Stimulated activated memory B cell treated with anti-CD40 and anti-IgM and Interleukin-4, amounts not matched to agents 10 μg/mL and 1 μg/mL and 100 μg/mL, for 72 hours (primary cell): ENCODE results near the gene RFK.

ENCODE experiments used
- ATAC-seq: fragments of 150-1000 bp; cut with Tn5 transposase; 2 replicates; pipeline ENCODE4 v1.10.0; 2021
- H3K27ac Mint-ChIP-seq: one replicate; pipeline ENCODE4 v1.8.0; 2022; ENCODE audit warnings: mild to moderate bottlenecking, mixed read lengths
- H3K27me3 Mint-ChIP-seq: one replicate; pipeline ENCODE4 v1.8.0; 2022; ENCODE audit warnings: mixed read lengths
- H3K36me3 Mint-ChIP-seq: one replicate; pipeline ENCODE4 v1.8.0; 2022; ENCODE audit warnings: mixed read lengths
- H3K4me1 Mint-ChIP-seq: one replicate; pipeline ENCODE4 v1.8.0; 2022; ENCODE audit warnings: mixed read lengths
- H3K4me3 Mint-ChIP-seq: one replicate; pipeline ENCODE4 v1.8.0; 2022; ENCODE audit warnings: mild to moderate bottlenecking, moderate library complexity, mixed read lengths
- H3K9me3 Mint-ChIP-seq: one replicate; pipeline ENCODE4 v1.8.0; 2022; ENCODE audit warnings: mixed read lengths

The RFK gene

DNA sequence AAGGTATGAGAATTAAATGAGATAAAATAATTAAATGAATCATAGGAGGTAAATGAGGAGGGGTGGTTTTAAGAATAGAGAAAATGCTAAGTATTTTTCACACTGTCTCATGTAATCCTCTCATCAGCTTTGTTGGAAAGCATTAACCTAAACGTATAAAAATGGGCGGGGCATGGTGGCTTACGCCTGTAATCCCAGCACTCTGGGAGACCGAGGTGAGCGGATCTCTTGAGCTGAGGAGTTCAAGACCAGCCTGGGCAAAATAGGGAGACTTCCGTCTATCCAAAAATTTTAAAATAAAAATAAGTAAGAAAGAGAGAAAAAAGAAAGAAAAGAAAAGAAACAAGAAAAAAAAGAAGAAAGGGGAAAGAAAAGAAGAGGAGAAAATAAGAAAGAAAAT is 1.9 kb upstream of the RFK start:
- no peak for ATAC-seq
- H3K27me3 Mint-ChIP-seq: no peaks in the 10 kb centered on the region
- no peak overlapping the region for H3K4me3 Mint-ChIP-seq
- H3K27ac Mint-ChIP-seq: no peak overlapping the region
- H3K36me3 Mint-ChIP-seq: peaks cover 11% of the 10 kb centered on the region
- H3K9me3 Mint-ChIP-seq: peaks cover 2% of the 10 kb centered on the region
- peaks cover 21% of the 10 kb centered on the region for H3K4me1 Mint-ChIP-seq

DNA sequence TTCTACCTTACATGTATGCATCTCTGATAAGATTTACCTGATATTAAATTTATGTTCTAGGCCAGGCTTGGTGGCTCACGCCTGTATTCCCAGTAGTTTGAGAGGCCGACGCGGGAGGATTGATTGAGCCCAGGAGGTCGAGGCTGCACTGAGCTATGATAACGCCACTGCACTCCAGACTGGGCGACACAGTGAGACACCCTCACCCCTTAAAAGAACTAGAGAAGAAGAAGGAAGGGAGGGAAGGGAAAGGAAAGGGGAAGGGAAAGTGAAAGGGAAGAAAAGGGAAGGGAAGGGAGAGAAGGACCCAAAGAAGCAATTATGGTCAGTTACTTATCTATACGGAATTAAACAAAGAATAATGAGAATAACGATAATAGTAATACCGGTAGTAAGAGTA is 1.2 kb upstream of the RFK start:
- H3K9me3 Mint-ChIP-seq: peaks cover 2% of the 10 kb centered on the region
- no peak for ATAC-seq
- H3K36me3 Mint-ChIP-seq: peaks cover 11% of the 10 kb centered on the region
- peak overlapping the region; percentile 55 for H3K4me3 Mint-ChIP-seq
- H3K27ac Mint-ChIP-seq: peak overlapping the region; percentile 92
- no peaks in the 10 kb centered on the region for H3K27me3 Mint-ChIP-seq
- H3K4me1 Mint-ChIP-seq: peaks cover 27% of the 10 kb centered on the region

DNA sequence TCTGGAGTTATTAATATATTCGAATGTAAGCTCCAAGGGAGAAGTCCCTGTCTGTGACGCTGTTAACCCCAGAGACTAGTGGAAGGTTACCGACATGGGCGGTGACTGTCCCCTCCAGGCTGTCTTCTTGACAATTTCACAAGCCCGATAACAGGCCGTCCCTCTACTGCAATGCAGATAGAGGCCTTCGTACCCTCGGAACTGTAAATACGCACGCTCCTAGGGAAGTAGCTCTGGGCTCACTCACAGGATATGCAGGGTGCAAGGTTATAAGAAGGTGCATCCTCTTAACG is 680 bp upstream of the RFK start:
- Mint-ChIP-seq H3K9me3 (peaks cover 2% of the 10 kb centered on the region), H3K27me3 (no peaks in the 10 kb centered on the region), H3K4me1 (peaks cover 27% of the 10 kb centered on the region), H3K36me3 (peaks cover 11% of the 10 kb centered on the region), H3K27ac (peak overlapping the region; percentile 92), H3K4me3 (peak overlapping the region; percentile 99)
- peak; percentile 67 for ATAC-seq

DNA sequence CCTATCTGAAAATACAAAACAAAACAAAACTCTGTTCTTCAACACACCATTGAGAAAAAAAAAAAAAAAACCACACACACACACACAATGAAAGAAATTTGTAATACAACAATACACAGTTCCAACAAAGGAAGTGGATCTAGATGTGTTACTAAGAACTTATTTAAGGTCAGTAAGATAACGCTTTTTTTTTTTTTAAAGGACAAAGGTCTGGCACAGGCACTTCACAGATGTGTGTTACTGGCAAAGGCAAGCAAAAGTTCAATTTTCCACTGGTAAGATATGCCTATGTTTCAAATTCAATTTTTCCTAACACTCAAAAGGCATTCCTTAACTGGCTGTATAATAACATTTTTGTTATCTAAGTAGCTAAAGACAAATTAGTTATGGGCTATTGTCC is 3.6 kb downstream of the RFK start:
- H3K36me3 Mint-ChIP-seq: peaks cover 19% of the 10 kb centered on the region
- H3K4me3 Mint-ChIP-seq: no peak overlapping the region
- H3K27ac Mint-ChIP-seq: no peak overlapping the region
- H3K4me1 Mint-ChIP-seq: peaks cover 26% of the 10 kb centered on the region
- peaks cover 2% of the 10 kb centered on the region for H3K9me3 Mint-ChIP-seq
- no peaks in the 10 kb centered on the region for H3K27me3 Mint-ChIP-seq
- no peak for ATAC-seq

DNA sequence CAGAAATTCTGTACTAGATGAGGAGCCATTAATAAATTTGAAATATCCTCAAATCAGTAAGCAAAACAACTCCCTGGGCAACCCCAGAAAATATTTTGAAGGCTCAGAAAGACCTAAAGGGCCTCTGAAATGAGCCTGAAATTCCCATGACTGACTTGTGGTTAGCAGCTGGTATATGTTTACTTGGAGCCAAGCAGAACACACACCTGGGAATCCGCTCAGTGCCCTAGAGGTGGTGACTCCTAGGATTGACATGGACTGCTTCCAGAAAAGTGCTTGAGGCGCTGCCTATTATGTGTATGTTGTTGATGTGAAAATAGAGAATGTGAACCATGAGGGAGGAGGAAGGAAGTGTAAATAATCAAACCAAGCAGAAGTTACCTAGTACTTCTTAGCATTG is 14.7 kb downstream of the RFK start:
- Mint-ChIP-seq H3K27ac (no peak overlapping the region), H3K9me3 (no peaks in the 10 kb centered on the region), H3K27me3 (no peaks in the 10 kb centered on the region), H3K4me1 (no peaks in the 10 kb centered on the region), H3K36me3 (peaks cover 26% of the 10 kb centered on the region), H3K4me3 (no peak overlapping the region)
- no peak for ATAC-seq

DNA sequence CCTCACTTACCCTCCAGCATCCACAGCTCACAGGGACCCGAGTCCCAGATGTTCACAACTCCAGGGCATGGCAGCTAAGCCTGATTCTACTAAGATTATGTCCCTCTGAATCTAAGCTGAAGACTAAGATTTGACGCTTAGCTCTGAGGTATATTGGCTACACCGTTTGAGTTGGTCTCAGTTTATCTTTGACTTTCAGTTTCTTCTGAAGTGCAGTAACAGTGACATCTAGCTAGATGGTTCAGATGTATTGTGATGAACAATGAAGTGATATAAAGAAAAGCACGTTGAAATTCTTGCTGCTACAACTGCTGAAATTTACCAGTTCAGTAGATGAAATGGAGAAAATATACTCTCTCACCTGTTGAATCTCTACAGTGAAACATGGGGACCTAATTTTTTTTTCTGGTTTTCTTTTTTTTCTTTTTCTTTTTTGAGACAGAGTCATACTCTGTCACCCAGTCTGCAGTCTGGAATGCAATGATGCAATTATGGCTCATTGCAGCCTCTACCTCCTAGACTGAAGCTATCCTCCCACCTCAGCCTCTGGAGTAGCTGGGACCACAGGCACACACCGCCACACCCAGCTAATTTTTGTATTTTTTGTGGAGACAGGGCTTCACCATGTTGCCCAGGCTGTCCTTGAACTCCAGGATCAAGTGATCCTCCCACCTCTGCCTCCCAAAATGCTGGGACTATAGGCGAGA is 15.7 kb downstream of the RFK start:
- peaks cover 19% of the 10 kb centered on the region for H3K36me3 Mint-ChIP-seq
- no peaks in the 10 kb centered on the region for H3K4me1 Mint-ChIP-seq
- H3K9me3 Mint-ChIP-seq: no peaks in the 10 kb centered on the region
- H3K27ac Mint-ChIP-seq: no peak overlapping the region
- no peaks in the 10 kb centered on the region for H3K27me3 Mint-ChIP-seq
- H3K4me3 Mint-ChIP-seq: no peak overlapping the region
- no peak for ATAC-seq

DNA sequence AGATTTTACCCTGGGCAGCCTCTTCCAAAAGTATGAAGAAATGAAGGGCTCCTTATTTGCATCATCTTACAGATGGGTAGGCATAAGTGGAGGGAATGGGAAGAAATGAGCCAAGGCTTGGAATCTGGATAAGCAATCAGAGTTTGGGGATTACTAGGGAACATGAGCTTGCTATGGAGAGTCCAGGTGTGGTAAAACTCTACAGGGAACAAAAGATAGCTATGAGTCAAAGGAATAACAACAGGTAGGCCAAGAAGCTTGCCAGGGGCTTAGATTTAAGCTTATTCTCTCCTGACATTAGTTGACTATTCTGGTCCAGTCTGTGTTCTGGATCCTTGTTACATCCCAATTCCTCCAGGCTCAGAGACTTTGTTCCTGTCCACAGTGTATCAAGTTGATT is 16.4 kb downstream of the RFK start:
- Mint-ChIP-seq H3K9me3 (no peaks in the 10 kb centered on the region), H3K27ac (no peak overlapping the region), H3K4me1 (no peaks in the 10 kb centered on the region), H3K27me3 (no peaks in the 10 kb centered on the region), H3K36me3 (peaks cover 12% of the 10 kb centered on the region), H3K4me3 (no peak overlapping the region)
- ATAC-seq: no peak

DNA sequence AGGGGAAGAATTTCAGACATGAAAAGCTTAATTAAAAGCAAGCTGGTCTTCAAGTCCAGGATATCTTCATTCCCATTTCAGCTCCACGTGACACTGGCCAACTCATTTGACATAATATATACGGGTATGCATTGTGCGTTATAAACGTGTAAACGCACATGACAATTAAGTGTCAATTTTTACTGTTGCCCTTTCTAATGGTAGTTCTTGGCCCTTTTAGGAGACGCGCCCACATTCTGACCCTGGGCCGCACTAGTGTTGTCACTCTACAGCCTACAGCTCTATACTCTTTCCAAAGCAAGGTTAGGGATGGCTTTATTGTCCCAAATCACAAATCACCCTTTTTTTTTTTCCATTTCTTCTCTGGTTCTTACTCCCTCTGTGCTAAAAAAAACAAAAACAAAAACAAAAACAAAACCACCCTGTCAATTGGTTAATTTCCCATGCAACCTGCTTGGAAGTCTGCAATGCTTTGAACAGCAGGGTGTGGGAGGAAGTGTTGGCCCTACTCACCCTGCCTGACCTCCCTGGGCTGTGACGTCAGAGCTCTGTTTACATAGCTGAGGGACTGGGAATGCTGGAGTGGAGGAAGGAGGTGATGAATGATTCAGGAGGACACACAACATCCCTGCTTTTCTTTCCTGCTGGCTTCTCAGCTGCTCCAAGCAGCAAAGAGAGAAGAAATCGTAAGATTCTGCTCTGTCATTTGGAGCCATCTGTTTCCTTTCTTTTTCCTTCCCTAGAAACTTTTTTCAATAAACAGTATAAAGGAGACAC is 19.3 kb downstream of the RFK start:
- no peak for ATAC-seq
- Mint-ChIP-seq H3K27ac (no peak overlapping the region), H3K27me3 (no peaks in the 10 kb centered on the region), H3K36me3 (peaks cover 8% of the 10 kb centered on the region), H3K4me1 (no peaks in the 10 kb centered on the region), H3K9me3 (no peaks in the 10 kb centered on the region), H3K4me3 (no peak overlapping the region)

DNA sequence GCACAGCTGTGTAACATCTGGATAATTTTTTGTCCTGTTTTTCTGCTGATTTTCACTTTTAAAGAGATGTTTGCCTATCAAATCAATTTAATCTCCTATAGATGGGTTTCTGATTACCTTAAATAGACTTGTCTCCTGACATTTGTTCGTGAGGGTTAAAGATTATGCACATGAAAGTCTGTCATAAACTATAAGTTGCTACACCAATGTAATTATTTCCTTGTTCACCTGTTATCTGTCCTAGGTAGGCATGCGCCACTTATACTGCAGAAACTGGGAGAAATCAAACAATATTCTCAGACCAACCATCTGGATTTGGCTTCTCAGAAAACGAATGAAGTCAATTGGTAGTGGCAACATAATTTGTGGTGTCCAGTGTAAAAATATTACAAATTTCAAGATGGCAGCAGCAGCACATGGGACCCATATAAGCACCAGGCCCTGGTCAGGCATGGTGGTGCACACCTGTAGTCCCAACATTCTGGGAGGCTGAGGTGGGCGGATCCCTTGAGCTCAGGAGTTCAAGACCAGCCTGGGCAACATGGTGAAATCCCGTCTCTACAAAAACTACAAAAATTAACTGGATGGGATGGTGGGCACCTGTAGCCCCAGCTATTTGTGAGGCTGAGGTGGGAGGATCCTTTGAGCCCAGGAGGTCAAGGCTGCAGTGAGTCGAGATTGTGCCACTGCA is 20.3 kb downstream of the RFK start:
- Mint-ChIP-seq H3K4me1 (no peaks in the 10 kb centered on the region), H3K27ac (no peak overlapping the region), H3K9me3 (no peaks in the 10 kb centered on the region), H3K36me3 (peaks cover 8% of the 10 kb centered on the region), H3K27me3 (no peaks in the 10 kb centered on the region), H3K4me3 (no peak overlapping the region)
- no peak for ATAC-seq

DNA sequence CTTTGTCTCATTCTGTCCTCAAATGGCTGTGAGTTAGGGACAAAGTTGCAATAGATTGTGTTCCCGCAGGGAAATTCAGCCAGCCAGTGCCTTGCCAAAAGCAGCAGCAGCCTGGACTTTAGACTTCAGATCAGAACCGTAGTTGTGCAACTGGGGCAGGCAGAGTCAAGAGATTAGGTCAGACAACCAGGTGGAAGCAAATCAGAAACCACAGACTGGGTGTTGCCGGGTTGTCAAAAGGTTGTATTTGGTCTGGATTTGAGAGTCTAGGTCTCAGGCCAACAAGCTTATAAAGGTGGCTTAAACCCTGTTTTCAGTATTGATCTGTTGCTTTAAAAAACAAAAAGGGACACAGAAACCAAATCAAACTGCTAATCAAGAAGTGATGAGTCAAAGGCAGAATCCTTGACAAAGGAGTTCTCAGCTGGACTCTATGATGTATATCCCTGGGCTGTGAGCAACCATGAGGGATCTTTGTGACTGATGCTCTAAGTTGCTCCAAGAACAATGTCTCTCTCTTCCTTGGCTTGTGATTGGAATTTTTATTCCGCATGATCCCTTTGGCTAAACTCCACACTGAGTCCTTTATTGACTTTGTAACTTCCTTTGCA is 20.9 kb downstream of the RFK start:
- no peaks in the 10 kb centered on the region for H3K9me3 Mint-ChIP-seq
- no peaks in the 10 kb centered on the region for H3K4me1 Mint-ChIP-seq
- no peaks in the 10 kb centered on the region for H3K27me3 Mint-ChIP-seq
- H3K36me3 Mint-ChIP-seq: peaks cover 8% of the 10 kb centered on the region
- H3K4me3 Mint-ChIP-seq: no peak overlapping the region
- ATAC-seq: no peak
- H3K27ac Mint-ChIP-seq: no peak overlapping the region

DNA sequence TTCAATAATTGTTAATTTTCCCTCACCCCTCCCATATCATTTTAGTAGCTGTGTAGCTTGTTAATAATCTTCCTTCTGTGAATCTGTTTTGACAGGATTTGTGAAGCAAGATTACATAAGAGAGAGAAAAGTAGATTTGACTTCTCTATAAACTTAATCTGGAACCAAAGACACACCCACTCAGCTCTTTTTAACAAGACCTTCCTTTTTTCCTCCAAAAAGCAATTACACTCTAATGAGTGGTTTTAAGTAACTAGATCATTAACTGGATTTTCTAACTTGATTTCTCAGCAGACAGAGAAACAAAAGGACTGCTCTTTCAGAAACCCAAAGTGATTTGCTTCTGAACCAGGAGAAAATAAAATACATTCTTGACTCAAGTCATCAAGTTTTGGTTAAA is 21.9 kb downstream of the RFK start:
- no peak for ATAC-seq
- Mint-ChIP-seq H3K36me3 (peaks cover 8% of the 10 kb centered on the region), H3K4me3 (no peak overlapping the region), H3K4me1 (no peaks in the 10 kb centered on the region), H3K9me3 (no peaks in the 10 kb centered on the region), H3K27ac (no peak overlapping the region), H3K27me3 (no peaks in the 10 kb centered on the region)

DNA sequence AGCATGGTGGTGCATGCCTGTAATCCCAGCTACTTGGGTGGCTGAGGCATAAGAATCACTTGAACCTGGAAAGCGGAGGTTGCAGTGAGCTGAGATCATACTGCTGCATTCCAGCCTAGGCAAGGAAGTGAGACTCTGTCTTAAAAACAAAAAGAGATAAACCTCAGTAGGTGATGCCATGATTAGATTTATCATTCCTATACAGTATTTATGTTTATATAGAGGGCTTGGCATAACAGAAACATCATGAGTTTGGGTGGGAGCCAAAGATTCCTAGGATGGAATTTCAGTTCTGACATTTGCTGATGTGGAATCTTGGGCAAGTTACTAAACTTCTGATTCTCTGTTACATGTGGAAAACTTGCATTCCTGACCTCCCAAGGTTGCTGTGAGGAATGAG is 22.3 kb downstream of the RFK start:
- H3K4me3 Mint-ChIP-seq: no peak overlapping the region
- no peak overlapping the region for H3K27ac Mint-ChIP-seq
- peaks cover 8% of the 10 kb centered on the region for H3K36me3 Mint-ChIP-seq
- no peaks in the 10 kb centered on the region for H3K4me1 Mint-ChIP-seq
- no peaks in the 10 kb centered on the region for H3K9me3 Mint-ChIP-seq
- ATAC-seq: no peak
- no peaks in the 10 kb centered on the region for H3K27me3 Mint-ChIP-seq

DNA sequence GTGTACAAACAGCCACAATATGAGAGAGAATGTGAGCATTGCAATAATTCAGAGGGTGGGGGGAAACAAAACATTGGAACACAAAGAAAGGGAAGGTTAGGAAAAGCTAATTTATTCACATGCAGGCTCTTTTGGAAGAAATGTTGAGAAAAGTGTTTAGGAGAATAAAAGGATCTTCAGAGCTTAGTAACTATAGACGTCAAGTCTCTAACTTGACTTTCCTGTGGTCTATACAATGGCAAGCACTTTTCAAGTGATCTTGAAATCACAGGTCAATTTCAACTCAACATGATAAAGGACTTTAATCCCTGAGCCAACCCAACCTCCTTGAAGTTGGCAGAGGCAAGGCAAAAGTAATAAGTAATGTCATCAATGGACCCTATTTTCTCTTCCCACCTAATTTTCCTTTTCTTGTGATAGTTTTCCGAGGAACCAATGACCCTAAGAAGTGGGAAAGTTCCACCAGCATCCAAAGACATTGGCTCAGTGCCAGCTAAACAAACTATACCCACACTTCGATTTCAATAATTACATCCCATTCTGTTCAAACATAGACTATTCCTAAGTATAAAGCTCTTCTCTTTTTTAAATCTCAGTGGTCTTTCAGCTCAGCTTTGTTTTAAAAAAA is 23.7 kb downstream of the RFK start:
- Mint-ChIP-seq H3K4me1 (no peaks in the 10 kb centered on the region), H3K36me3 (peaks cover 7% of the 10 kb centered on the region), H3K9me3 (no peaks in the 10 kb centered on the region), H3K27me3 (no peaks in the 10 kb centered on the region), H3K27ac (no peak overlapping the region), H3K4me3 (no peak overlapping the region)
- no peak for ATAC-seq

DNA sequence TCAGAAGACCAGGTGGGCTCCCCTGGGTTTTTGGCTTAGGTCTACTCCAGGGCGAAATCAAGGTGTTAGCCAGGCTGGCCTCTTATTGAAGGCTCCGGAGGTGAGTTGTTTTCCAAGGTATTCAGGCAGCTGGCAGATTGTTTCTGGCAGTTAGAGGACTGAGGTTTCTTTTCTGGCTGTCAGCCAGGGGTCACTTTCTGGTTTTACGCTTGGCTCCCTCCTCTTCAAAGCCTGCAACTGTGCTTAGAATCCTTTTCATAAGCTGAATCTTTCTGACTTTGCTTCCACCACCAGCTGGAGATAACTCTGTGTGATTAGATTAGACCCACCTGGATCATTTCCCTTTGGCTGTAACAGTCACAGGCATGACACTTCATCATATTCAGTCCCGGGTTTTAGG is 24.6 kb downstream of the RFK start:
- no peaks in the 10 kb centered on the region for H3K9me3 Mint-ChIP-seq
- H3K27me3 Mint-ChIP-seq: no peaks in the 10 kb centered on the region
- H3K4me3 Mint-ChIP-seq: no peak overlapping the region
- no peaks in the 10 kb centered on the region for H3K36me3 Mint-ChIP-seq
- no peaks in the 10 kb centered on the region for H3K4me1 Mint-ChIP-seq
- H3K27ac Mint-ChIP-seq: no peak overlapping the region
- no peak for ATAC-seq

DNA sequence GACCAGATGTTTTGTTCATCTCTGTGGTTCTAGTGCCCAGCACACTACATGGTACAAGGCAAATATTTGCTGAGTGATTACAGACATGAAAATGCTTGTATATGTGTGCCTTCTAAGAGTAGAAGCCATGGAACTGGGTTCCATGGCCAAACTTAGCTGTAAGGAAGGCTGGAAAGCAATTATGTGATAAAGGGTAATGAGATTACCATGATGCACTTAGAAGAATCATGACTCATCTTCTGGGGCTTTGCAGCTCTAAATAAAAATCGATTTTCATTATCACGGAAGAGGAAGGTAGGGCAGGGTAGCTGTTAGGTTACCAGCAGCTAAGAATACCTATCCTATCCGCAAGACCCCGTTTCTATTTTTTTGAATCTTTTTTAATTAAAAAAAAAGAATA is 28.0 kb downstream of the RFK start:
- ATAC-seq: no peak
- no peaks in the 10 kb centered on the region for H3K4me1 Mint-ChIP-seq
- no peak overlapping the region for H3K4me3 Mint-ChIP-seq
- peaks cover 13% of the 10 kb centered on the region for H3K27me3 Mint-ChIP-seq
- H3K9me3 Mint-ChIP-seq: no peaks in the 10 kb centered on the region
- no peak overlapping the region for H3K27ac Mint-ChIP-seq
- no peaks in the 10 kb centered on the region for H3K36me3 Mint-ChIP-seq
